GM23338 (cell line): ENCODE results near the gene NECTIN1. TPM values are rescaled to one million over a fixed set of nuclear protein-coding genes. Genes with fewer than 3 reads are reported as not detected.

Experiments
- ATAC-seq: fragments of 200-7000 bp; cut with Tn5 transposase; 3 replicates; pipeline ENCODE4 v1.9.1; 2020
- DNase-seq: peaks from one replicate; pipeline ENCODE4 v3.0.0-alpha.2; 2015; ENCODE audit warnings: low spot score
- H2AFZ ChIP-seq: fragments of 200-600 bp; sonication (generic); 2 replicates; pipeline ENCODE4 v1.8.0; 2016; ENCODE audit warnings: antibody characterized with exemption, mild to moderate bottlenecking, moderate library complexity
- H3F3A ChIP-seq: fragments of 200-600 bp; sonication (generic); replicated peaks from 2 replicates; pipeline ENCODE4 v1.8.0; 2017; ENCODE audit warnings: antibody characterized with exemption, mixed run types, low read depth
- H3K27ac ChIP-seq: fragments of 200-600 bp; sonication (generic); 2 replicates; pipeline ENCODE4 v1.6.1; 2016; ENCODE audit warnings: low read depth
- H3K27me3 ChIP-seq: fragments of 200-600 bp; sonication (generic); 2 replicates; pipeline ENCODE4 v1.8.0; 2016; ENCODE audit warnings: mild to moderate bottlenecking, mixed run types, moderate library complexity; ENCODE audit not compliant: insufficient read depth
- H3K36me3 ChIP-seq: fragments of 200-600 bp; sonication (generic); 2 replicates; pipeline ENCODE4 v1.8.0; 2016; ENCODE audit warnings: mild to moderate bottlenecking; ENCODE audit not compliant: insufficient read depth
- H3K4me1 ChIP-seq: fragments of 200-600 bp; sonication (generic); 2 replicates; pipeline ENCODE4 v1.8.0; 2016; ENCODE audit warnings: mild to moderate bottlenecking, moderate library complexity; ENCODE audit not compliant: insufficient read depth
- H3K4me2 ChIP-seq: fragments of 200-600 bp; sonication (generic); 2 replicates; pipeline ENCODE4 v1.7.1; 2017; ENCODE audit warnings: mixed run types
- H3K4me3 ChIP-seq: fragments of 200-600 bp; sonication (generic); 2 replicates; pipeline ENCODE4 v1.6.1; 2016; ENCODE audit warnings: mixed run types
- H3K79me2 ChIP-seq: fragments of 200-600 bp; sonication (generic); replicated peaks from 2 replicates; pipeline ENCODE4 v1.8.0; 2017; ENCODE audit warnings: mild to moderate bottlenecking; ENCODE audit not compliant: insufficient read depth
- H3K9me2 ChIP-seq: fragments of 200-600 bp; sonication (generic); 2 replicates; pipeline ENCODE4 v1.8.0; 2017; ENCODE audit not compliant: insufficient read depth
- H4K20me1 ChIP-seq: fragments of 200-600 bp; sonication (generic); replicated peaks from 2 replicates; pipeline ENCODE4 v1.8.0; 2017; ENCODE audit warnings: mild to moderate bottlenecking; ENCODE audit not compliant: insufficient read depth
- H3K27ac Mint-ChIP-seq: 2 replicates; pipeline ENCODE4 v1.8.0; 2020; ENCODE audit warnings: inconsistent platforms, mild to moderate bottlenecking, moderate library complexity, mixed read lengths
- H3K27me3 Mint-ChIP-seq: 3 replicates; pipeline ENCODE4 v1.8.0; 2022; ENCODE audit warnings: low read depth, mild to moderate bottlenecking, moderate library complexity, mixed read lengths, inconsistent platforms; ENCODE audit not compliant: insufficient read depth, poor library complexity
- H3K36me3 Mint-ChIP-seq: 3 replicates; pipeline ENCODE4 v1.8.0; 2021; ENCODE audit warnings: low read depth, mild to moderate bottlenecking, inconsistent platforms, moderate library complexity, mixed read lengths
- H3K4me1 Mint-ChIP-seq: 3 replicates; pipeline ENCODE4 v1.8.0; 2020; ENCODE audit warnings: mild to moderate bottlenecking, inconsistent platforms, mixed read lengths
- H3K4me3 Mint-ChIP-seq: 3 replicates; pipeline ENCODE4 v1.8.0; 2021; ENCODE audit warnings: moderate library complexity, mild to moderate bottlenecking, inconsistent platforms, mixed read lengths
- H3K9me3 Mint-ChIP-seq: 3 replicates; pipeline ENCODE4 v1.8.0; 2020; ENCODE audit warnings: moderate library complexity, mild to moderate bottlenecking, inconsistent platforms, mixed read lengths
- CREB1 ChIP-seq: fragments of 250-450 bp; sonication (Bioruptor Pico); IDR thresholded peaks from 2 replicates; pipeline ENCODE4 v1.5.0; 2020; ENCODE audit warnings: low read depth, mild to moderate bottlenecking, moderate library complexity
- EZH2 ChIP-seq: fragments of 200-600 bp; sonication (generic); IDR thresholded peaks from one replicate; pipeline ENCODE4 v1.8.0; 2017; ENCODE audit warnings: antibody characterized with exemption, mild to moderate bottlenecking, low read depth; ENCODE audit not compliant: unreplicated experiment
- JUNB ChIP-seq: IDR thresholded peaks from one replicate; pipeline ENCODE4 v1.6.1; 2016; ENCODE audit warnings: antibody characterized with exemption; ENCODE audit not compliant: unreplicated experiment
- NANOG ChIP-seq: IDR thresholded peaks from 2 replicates; pipeline ENCODE4 v1.6.1; 2016; ENCODE audit warnings: antibody characterized with exemption, borderline replicate concordance
- ZNF114 ChIP-seq: fragments of 250-450 bp; sonication (Bioruptor Pico); IDR thresholded peaks from 2 replicates; pipeline ENCODE4 v1.5.0; 2020; ENCODE audit warnings: mild to moderate bottlenecking, moderate library complexity
- polyA plus RNA-seq: library from polyadenylated mRNA; unstranded; fragments of >200 nt; fragmentation: Nextera tagmentation; extraction: Ambion mirVana; gene quantifications from 2 replicates; pipeline ENCODE4 v1.2.1, GENCODE V29; 2016
- total RNA-seq: library from RNA; depleted of rRNA; stranded (reverse); fragments of >200 nt; shearing (Covaris generic); gene quantifications from 2 replicates; pipeline ENCODE4 v1.2.3, GENCODE V29; 2014
- TF ChIP-seq, protein P1 (sequence below): fragments of 250-450 bp; sonication (Bioruptor Pico); IDR thresholded peaks from 2 replicates; pipeline ENCODE4 v1.5.0; 2020; ENCODE audit warnings: mild to moderate bottlenecking, moderate library complexity
- TF ChIP-seq, protein P2 (sequence below), 2 experiments: fragments of 200-600 bp in 1 of 2; sonication (generic) in 1 of 2; conservative IDR thresholded peaks; 2 replicates each; pipeline versions ENCODE4 v1.5.1 to v1.6.1; 2016 to 2017; ENCODE audit warnings: antibody characterized with exemption in 2 of 2, low read depth in 2 of 2, mild to moderate bottlenecking in 2 of 2, moderate library complexity in 1 of 2
- TF ChIP-seq, protein P3 (sequence below): IDR thresholded peaks from 2 replicates; pipeline ENCODE4 v1.6.1; 2016; ENCODE audit warnings: antibody characterized with exemption
- TF ChIP-seq, protein P4 (sequence below): IDR thresholded peaks from one replicate; pipeline ENCODE4 v1.6.1; 2018; ENCODE audit warnings: antibody characterized with exemption; ENCODE audit not compliant: unreplicated experiment

NECTIN1 gene
- total and polyA plus RNA-seq, 2 experiments from 2014 or later: 18.7 to 56.3 TPM

DNA sequence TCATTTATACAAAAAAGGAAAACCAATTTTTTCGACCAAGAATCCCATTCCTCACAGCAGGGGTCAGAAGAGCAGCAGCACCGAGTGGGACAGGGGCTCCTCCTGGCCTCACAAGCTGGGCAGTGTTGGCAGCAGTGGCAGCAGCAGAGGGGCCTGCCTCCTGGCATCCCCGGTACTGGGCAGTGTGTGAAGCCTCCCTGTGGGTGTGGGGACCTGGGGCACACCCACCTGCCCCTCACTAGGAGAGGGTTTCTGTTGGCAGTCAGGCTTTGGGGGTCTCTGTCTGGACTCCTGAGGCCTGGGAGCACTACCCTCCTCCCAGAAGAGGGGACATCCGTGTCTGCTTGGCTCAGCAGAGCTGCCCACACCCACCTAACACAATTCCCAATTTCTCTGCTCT is 67.8 kb downstream of the NECTIN1 start:
- H3K27ac ChIP-seq: no peak overlapping the region
- TF ChIP-seq, protein P1, sequence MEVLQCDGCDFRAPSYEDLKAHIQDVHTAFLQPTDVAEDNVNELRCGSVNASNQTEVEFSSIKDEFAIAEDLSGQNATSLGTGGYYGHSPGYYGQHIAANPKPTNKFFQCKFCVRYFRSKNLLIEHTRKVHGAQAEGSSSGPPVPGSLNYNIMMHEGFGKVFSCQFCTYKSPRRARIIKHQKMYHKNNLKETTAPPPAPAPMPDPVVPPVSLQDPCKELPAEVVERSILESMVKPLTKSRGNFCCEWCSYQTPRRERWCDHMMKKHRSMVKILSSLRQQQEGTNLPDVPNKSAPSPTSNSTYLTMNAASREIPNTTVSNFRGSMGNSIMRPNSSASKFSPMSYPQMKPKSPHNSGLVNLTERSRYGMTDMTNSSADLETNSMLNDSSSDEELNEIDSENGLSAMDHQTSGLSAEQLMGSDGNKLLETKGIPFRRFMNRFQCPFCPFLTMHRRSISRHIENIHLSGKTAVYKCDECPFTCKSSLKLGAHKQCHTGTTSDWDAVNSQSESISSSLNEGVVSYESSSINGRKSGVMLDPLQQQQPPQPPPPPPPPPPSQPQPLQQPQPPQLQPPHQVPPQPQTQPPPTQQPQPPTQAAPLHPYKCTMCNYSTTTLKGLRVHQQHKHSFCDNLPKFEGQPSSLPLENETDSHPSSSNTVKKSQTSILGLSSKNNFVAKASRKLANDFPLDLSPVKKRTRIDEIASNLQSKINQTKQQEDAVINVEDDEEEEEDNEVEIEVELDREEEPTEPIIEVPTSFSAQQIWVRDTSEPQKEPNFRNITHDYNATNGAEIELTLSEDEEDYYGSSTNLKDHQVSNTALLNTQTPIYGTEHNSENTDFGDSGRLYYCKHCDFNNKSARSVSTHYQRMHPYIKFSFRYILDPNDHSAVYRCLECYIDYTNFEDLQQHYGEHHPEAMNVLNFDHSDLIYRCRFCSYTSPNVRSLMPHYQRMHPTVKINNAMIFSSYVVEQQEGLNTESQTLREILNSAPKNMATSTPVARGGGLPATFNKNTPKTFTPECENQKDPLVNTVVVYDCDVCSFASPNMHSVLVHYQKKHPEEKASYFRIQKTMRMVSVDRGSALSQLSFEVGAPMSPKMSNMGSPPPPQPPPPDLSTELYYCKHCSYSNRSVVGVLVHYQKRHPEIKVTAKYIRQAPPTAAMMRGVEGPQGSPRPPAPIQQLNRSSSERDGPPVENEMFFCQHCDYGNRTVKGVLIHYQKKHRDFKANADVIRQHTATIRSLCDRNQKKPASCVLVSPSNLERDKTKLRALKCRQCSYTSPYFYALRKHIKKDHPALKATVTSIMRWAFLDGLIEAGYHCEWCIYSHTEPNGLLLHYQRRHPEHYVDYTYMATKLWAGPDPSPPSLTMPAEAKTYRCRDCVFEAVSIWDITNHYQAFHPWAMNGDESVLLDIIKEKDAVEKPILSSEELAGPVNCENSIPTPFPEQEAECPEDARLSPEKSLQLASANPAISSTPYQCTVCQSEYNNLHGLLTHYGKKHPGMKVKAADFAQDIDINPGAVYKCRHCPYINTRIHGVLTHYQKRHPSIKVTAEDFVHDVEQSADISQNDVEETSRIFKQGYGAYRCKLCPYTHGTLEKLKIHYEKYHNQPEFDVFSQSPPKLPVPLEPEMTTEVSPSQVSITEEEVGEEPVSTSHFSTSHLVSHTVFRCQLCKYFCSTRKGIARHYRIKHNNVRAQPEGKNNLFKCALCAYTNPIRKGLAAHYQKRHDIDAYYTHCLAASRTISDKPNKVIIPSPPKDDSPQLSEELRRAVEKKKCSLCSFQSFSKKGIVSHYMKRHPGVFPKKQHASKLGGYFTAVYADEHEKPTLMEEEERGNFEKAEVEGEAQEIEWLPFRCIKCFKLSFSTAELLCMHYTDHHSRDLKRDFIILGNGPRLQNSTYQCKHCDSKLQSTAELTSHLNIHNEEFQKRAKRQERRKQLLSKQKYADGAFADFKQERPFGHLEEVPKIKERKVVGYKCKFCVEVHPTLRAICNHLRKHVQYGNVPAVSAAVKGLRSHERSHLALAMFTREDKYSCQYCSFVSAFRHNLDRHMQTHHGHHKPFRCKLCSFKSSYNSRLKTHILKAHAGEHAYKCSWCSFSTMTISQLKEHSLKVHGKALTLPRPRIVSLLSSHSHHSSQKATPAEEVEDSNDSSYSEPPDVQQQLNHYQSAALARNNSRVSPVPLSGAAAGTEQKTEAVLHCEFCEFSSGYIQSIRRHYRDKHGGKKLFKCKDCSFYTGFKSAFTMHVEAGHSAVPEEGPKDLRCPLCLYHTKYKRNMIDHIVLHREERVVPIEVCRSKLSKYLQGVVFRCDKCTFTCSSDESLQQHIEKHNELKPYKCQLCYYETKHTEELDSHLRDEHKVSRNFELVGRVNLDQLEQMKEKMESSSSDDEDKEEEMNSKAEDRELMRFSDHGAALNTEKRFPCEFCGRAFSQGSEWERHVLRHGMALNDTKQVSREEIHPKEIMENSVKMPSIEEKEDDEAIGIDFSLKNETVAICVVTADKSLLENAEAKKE (CRISPR knock-in tag): no peak
- TF ChIP-seq JUNB: no peak
- TF ChIP-seq, protein P2, sequence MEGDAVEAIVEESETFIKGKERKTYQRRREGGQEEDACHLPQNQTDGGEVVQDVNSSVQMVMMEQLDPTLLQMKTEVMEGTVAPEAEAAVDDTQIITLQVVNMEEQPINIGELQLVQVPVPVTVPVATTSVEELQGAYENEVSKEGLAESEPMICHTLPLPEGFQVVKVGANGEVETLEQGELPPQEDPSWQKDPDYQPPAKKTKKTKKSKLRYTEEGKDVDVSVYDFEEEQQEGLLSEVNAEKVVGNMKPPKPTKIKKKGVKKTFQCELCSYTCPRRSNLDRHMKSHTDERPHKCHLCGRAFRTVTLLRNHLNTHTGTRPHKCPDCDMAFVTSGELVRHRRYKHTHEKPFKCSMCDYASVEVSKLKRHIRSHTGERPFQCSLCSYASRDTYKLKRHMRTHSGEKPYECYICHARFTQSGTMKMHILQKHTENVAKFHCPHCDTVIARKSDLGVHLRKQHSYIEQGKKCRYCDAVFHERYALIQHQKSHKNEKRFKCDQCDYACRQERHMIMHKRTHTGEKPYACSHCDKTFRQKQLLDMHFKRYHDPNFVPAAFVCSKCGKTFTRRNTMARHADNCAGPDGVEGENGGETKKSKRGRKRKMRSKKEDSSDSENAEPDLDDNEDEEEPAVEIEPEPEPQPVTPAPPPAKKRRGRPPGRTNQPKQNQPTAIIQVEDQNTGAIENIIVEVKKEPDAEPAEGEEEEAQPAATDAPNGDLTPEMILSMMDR (conservative IDR thresholded peaks at IDR 0.05; ENCODE audit: low read depth in 2 of 2): no peak
- TF ChIP-seq ZNF114 (CRISPR knock-in tag): no peak
- TF ChIP-seq, protein P3, sequence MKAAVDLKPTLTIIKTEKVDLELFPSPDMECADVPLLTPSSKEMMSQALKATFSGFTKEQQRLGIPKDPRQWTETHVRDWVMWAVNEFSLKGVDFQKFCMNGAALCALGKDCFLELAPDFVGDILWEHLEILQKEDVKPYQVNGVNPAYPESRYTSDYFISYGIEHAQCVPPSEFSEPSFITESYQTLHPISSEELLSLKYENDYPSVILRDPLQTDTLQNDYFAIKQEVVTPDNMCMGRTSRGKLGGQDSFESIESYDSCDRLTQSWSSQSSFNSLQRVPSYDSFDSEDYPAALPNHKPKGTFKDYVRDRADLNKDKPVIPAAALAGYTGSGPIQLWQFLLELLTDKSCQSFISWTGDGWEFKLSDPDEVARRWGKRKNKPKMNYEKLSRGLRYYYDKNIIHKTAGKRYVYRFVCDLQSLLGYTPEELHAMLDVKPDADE: no peak
- TF ChIP-seq CREB1 (CRISPR knock-in tag): no peak
- no peak for TF ChIP-seq NANOG
- TF ChIP-seq, protein P4, sequence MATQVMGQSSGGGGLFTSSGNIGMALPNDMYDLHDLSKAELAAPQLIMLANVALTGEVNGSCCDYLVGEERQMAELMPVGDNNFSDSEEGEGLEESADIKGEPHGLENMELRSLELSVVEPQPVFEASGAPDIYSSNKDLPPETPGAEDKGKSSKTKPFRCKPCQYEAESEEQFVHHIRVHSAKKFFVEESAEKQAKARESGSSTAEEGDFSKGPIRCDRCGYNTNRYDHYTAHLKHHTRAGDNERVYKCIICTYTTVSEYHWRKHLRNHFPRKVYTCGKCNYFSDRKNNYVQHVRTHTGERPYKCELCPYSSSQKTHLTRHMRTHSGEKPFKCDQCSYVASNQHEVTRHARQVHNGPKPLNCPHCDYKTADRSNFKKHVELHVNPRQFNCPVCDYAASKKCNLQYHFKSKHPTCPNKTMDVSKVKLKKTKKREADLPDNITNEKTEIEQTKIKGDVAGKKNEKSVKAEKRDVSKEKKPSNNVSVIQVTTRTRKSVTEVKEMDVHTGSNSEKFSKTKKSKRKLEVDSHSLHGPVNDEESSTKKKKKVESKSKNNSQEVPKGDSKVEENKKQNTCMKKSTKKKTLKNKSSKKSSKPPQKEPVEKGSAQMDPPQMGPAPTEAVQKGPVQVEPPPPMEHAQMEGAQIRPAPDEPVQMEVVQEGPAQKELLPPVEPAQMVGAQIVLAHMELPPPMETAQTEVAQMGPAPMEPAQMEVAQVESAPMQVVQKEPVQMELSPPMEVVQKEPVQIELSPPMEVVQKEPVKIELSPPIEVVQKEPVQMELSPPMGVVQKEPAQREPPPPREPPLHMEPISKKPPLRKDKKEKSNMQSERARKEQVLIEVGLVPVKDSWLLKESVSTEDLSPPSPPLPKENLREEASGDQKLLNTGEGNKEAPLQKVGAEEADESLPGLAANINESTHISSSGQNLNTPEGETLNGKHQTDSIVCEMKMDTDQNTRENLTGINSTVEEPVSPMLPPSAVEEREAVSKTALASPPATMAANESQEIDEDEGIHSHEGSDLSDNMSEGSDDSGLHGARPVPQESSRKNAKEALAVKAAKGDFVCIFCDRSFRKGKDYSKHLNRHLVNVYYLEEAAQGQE: no peak
- TF ChIP-seq EZH2: no peak
- no peak for ATAC-seq
- Mint-ChIP-seq H3K36me3 (peaks cover 14% of the 10 kb centered on the region), H3K9me3 (no peaks in the 10 kb centered on the region), H3K4me1 (peaks cover 17% of the 10 kb centered on the region), H3K27me3 (peaks cover 14% of the 10 kb centered on the region), H3K4me3 (no peak overlapping the region), H3K27ac (no peak overlapping the region)
- H3K36me3 ChIP-seq: no peaks in the 10 kb centered on the region; the same call in 1 of the 2 replicates
- H3K4me3 ChIP-seq: no peak overlapping the region
- no peaks in the 10 kb centered on the region for H3K27me3 ChIP-seq
- H2AFZ ChIP-seq: no peak overlapping the region
- no peaks in the 10 kb centered on the region for H3K9me2 ChIP-seq
- no peaks in the 10 kb centered on the region for H3K79me2 ChIP-seq
- no peak for DNase-seq
- no peaks in the 10 kb centered on the region; the same call in 1 of the 2 replicates for H4K20me1 ChIP-seq
- H3K4me1 ChIP-seq: peaks cover 11% of the 10 kb centered on the region
- no peak overlapping the region for H3K4me2 ChIP-seq
- H3F3A ChIP-seq: no peaks in the 10 kb centered on the region
